IMR-90 (cell line): ENCODE measurements around the gene LENEP. TPM values are rescaled to one million over a fixed set of nuclear protein-coding genes. Genes with fewer than 3 reads are reported as not detected.
A peak's percentile ranks its signal among the peaks of the same experiment; 100 is the strongest.
"Not testable (repeated sequence)": the region's sequence is repeated elsewhere in the genome, so short reads cannot be mapped to it uniquely, and the experiment has no call there.

Experiments used
- ATAC-seq: fragments of 200-7000 bp; cut with Tn5 transposase; 2 replicates; pipeline ENCODE4 v1.9.1; 2020; ENCODE audit warnings: low read depth, mild to moderate bottlenecking, moderate library complexity
- BruUV-seq: library from RNA; stranded (reverse); fragments of 400-500 nt; replicated peaks from 2 replicates; lab custom pipeline; 2021; lab: Mats Ljungman, UMichigan
- CTCF ChIA-PET: fragments of 300-600 bp; formaldehyde crosslinking; extraction: SDS; loops from one replicate; lab custom pipeline; 2021; ENCODE audit warnings: antibody characterized with exemption; lab: Yijun Ruan, JAX
- POLR2A ChIA-PET: fragments of 300-600 bp; sonication (Branson Sonifier 250); formaldehyde crosslinking; loops from one replicate; lab custom pipeline; 2022; ENCODE audit warnings: antibody characterized with exemption; ENCODE audit not compliant: unreplicated experiment; lab: Charles Lee
- DNase-seq: peaks from one replicate; pipeline ENCODE4 v3.0.0; 2013
- H2AFZ ChIP-seq: replicated peaks from 2 replicates; pipeline ENCODE3; 2013; ENCODE audit warnings: low read length, mild to moderate bottlenecking; ENCODE audit not compliant: poor library complexity
- H2AK5ac ChIP-seq: 2 replicates; pipeline ENCODE4 v1.6.1; 2013; ENCODE audit warnings: low read depth, low read length, inconsistent platforms
- H2AK9ac ChIP-seq: replicated peaks from 2 replicates; pipeline ENCODE3; 2013; ENCODE audit warnings: mild to moderate bottlenecking, low read depth, low read length, moderate library complexity; ENCODE audit not compliant: poor library complexity
- H2BK120ac ChIP-seq: 2 replicates; pipeline ENCODE4 v1.6.1; 2013; ENCODE audit warnings: low read depth, low read length, inconsistent platforms
- H2BK15ac ChIP-seq: 3 replicates; pipeline ENCODE4 v1.6.1; 2013; ENCODE audit warnings: low read depth, low read length, inconsistent platforms
- H2BK20ac ChIP-seq: 2 replicates; pipeline ENCODE4 v1.6.1; 2013; ENCODE audit warnings: low read depth, mild to moderate bottlenecking, inconsistent platforms, low read length, moderate library complexity
- H2BK5ac ChIP-seq: 2 replicates; pipeline ENCODE4 v1.6.1; 2013; ENCODE audit warnings: mild to moderate bottlenecking, low read depth, low read length, inconsistent platforms; ENCODE audit not compliant: poor library complexity, severe bottlenecking
- H3K14ac ChIP-seq: replicated peaks from 2 replicates; pipeline ENCODE4 v1.6.1; 2013; ENCODE audit warnings: low read depth, low read length, inconsistent platforms
- H3K18ac ChIP-seq: 2 replicates; pipeline ENCODE4 v1.6.1; 2013; ENCODE audit warnings: low read depth, low read length, control low read depth
- H3K23ac ChIP-seq: 2 replicates; pipeline ENCODE4 v1.6.1; 2013; ENCODE audit warnings: low read depth, low read length, inconsistent platforms
- H3K27ac ChIP-seq: 2 replicates; pipeline ENCODE4 v1.5.1; 2013; ENCODE audit warnings: mild to moderate bottlenecking, control low read depth, low read length; ENCODE audit not compliant: insufficient read depth
- H3K27me3 ChIP-seq: 2 replicates; pipeline ENCODE4 v1.6.1; 2013; ENCODE audit warnings: low read length; ENCODE audit not compliant: control insufficient read depth, insufficient read depth
- H3K36me3 ChIP-seq: 2 replicates; pipeline ENCODE4 v1.6.1; 2013; ENCODE audit warnings: low read length, mixed read lengths; ENCODE audit not compliant: control insufficient read depth, insufficient read depth
- H3K4ac ChIP-seq: 2 replicates; pipeline ENCODE4 v1.6.1; 2013; ENCODE audit warnings: low read depth, low read length, inconsistent platforms
- H3K4me1 ChIP-seq: 2 replicates; pipeline ENCODE4 v1.6.1; 2013; ENCODE audit warnings: low read length, mixed read lengths; ENCODE audit not compliant: control insufficient read depth, insufficient read depth
- H3K4me2 ChIP-seq: 2 replicates; pipeline ENCODE4 v1.6.1; 2013; ENCODE audit warnings: low read depth, mild to moderate bottlenecking, control low read depth, low read length, moderate library complexity
- H3K4me3 ChIP-seq: 2 replicates; pipeline ENCODE4 v1.5.1; 2013; ENCODE audit warnings: low read depth, mild to moderate bottlenecking, control low read depth, low read length, moderate library complexity; ENCODE audit not compliant: insufficient read depth
- H3K56ac ChIP-seq: 2 replicates; pipeline ENCODE4 v1.6.1; 2013; ENCODE audit warnings: low read length, inconsistent platforms; ENCODE audit not compliant: insufficient read depth; ENCODE audit errors: extremely low read depth
- H3K79me1 ChIP-seq, 2 experiments: 2 replicates each; pipeline ENCODE4 v1.6.1; 2013; ENCODE audit warnings: low read length in 2 of 2, inconsistent platforms in 1 of 2, low read depth in 1 of 2
- H3K9ac ChIP-seq: 2 replicates; pipeline ENCODE4 v1.6.1; 2013; ENCODE audit warnings: low read depth, low read length, control low read depth
- H3K9me1 ChIP-seq: 2 replicates; pipeline ENCODE4 v1.6.1; 2013; ENCODE audit warnings: low read length, inconsistent platforms; ENCODE audit not compliant: insufficient read depth
- H3K9me3 ChIP-seq: 2 replicates; pipeline ENCODE4 v1.6.1; 2013; ENCODE audit warnings: low read length; ENCODE audit not compliant: control insufficient read depth, insufficient read depth
- H4K20me1 ChIP-seq: 2 replicates; pipeline ENCODE4 v1.6.1; 2013; ENCODE audit warnings: low read length, inconsistent platforms; ENCODE audit not compliant: insufficient read depth
- H4K5ac ChIP-seq: 2 replicates; pipeline ENCODE4 v1.6.1; 2013; ENCODE audit warnings: mild to moderate bottlenecking, low read depth, low read length, control low read depth
- H4K8ac ChIP-seq, 2 experiments: 2 replicates each; pipeline ENCODE4 v1.6.1; 2013; ENCODE audit warnings: low read depth in 2 of 2, low read length in 2 of 2, control low read depth in 1 of 2, inconsistent platforms in 1 of 2
- H4K91ac ChIP-seq: 2 replicates; pipeline ENCODE4 v1.6.1; 2013; ENCODE audit warnings: low read depth, low read length, inconsistent platforms; ENCODE audit not compliant: insufficient read depth
- CTCF ChIP-seq: conservative IDR thresholded peaks from 2 replicates; pipeline ENCODE4 v1.5.1; 2012; ENCODE audit warnings: mild to moderate bottlenecking, low read depth, low read length, improper control_type of control experiment
- MAZ ChIP-seq: IDR thresholded peaks from 2 replicates; pipeline ENCODE4 v1.6.1; 2012; ENCODE audit warnings: low read depth, mild to moderate bottlenecking, low read length, improper control_type of control experiment, moderate library complexity, borderline replicate concordance
- RAD21 ChIP-seq: IDR thresholded peaks from 2 replicates; pipeline ENCODE4 v1.6.1; 2012; ENCODE audit warnings: low read length, improper control_type of control experiment
- SMC3 ChIP-seq: fragments of 150-350 bp; IDR thresholded peaks from 2 replicates; pipeline ENCODE4 v1.6.1; 2016; ENCODE audit warnings: low read depth, mild to moderate bottlenecking, antibody characterized with exemption, low read length, moderate library complexity
- WGBS, 2 experiments: methylation state at CpG; one replicate each; pipeline versions ENCODE4 v1.1.5 to v1.1.7; 2013; ENCODE audit warnings: missing lambda C conversion rate in 2 of 2; ENCODE audit not compliant: insufficient read length in 1 of 2; ENCODE audit errors: extremely low coverage in 2 of 2; 5-methylcytosine and 5-hydroxymethylcytosine counted together
- dilution Hi-C: fragments of 300-500 bp; cut with HindIII; formaldehyde crosslinking; loops from one replicate; pipeline ENCODE4 v1.14.3; 2018; ENCODE audit warnings: low sequenced_read_pairs; ENCODE audit not compliant: unreplicated experiment
- in situ Hi-C: fragments of 300-500 bp; cut with MboI; formaldehyde crosslinking; loops from 3 replicates; pipeline ENCODE4 v1.14.3; 2019; ENCODE audit warnings: low sequenced_read_pairs, inconsistent platforms, mixed read lengths
- intact Hi-C: fragments of 100-400 bp; cut with micrococcal nuclease; formaldehyde crosslinking; loops from 2 replicates; pipeline ENCODE4 v1.10.0; 2022
- polyA plus RNA-seq, 3 experiments: library from polyadenylated mRNA; depleted of rRNA; stranded (reverse); fragments of >200 nt; gene quantifications; 2 replicates each; pipeline ENCODE4 v1.2.3, GENCODE V29; 2012; ENCODE audit warnings: low replicate concordance in 1 of 3
- total RNA-seq: library from RNA; depleted of rRNA; stranded (reverse); fragments of >200 nt; gene quantifications from 2 replicates; pipeline ENCODE4 v1.2.3, GENCODE V29; 2012

The LENEP gene
- total and polyA plus RNA-seq, 2 of the 4 experiments (the other 2 are of a cell fraction): not detected

GRCh38 chr1:154995301-154995983, 2.1 kb downstream of the LENEP start:
- H3K79me1 ChIP-seq: peaks cover 0 to 14% of the 10 kb centered on the region in 2 experiments; a peak in 1 of 4 replicates
- peak; percentile 50 for TF ChIP-seq RAD21
- 0 out of 2 replicates have a peak, but pooled peaks have one; percentile 21 for TF ChIP-seq MAZ
- TF ChIP-seq SMC3: peak; percentile 47
- TF ChIP-seq CTCF: peak; percentile 64
- ChIA-PET POLR2A (interaction anchor here (1.6 kb wide), 1 partner anchor 23 kb away, joined by 4 read pairs; no protein-coding TSS in a partner anchor), CTCF (interaction anchor here (0.6 to 1.6 kb wide), 3 partner anchors 22 to 337 kb away, joined by 4 to 5 read pairs (median 4); no protein-coding TSS in a partner anchor)
- dilution Hi-C loops, H4K91ac ChIP-seq, H3K27ac ChIP-seq, H2BK15ac ChIP-seq, H3K23ac ChIP-seq, H2BK120ac ChIP-seq, H3K4ac ChIP-seq, H3K9me1 ChIP-seq, H3K27me3 ChIP-seq, H3K4me2 ChIP-seq, H3K36me3 ChIP-seq, H3K18ac ChIP-seq, H2AK5ac ChIP-seq, BruUV-seq, H3K4me3 ChIP-seq, H3K14ac ChIP-seq, H4K20me1 ChIP-seq, in situ Hi-C loops, H2BK5ac ChIP-seq, H4K8ac ChIP-seq, H2BK20ac ChIP-seq, H4K5ac ChIP-seq, H3K9me3 ChIP-seq, H2AFZ ChIP-seq, H3K9ac ChIP-seq, H2AK9ac ChIP-seq, H3K56ac ChIP-seq: not testable (repeated sequence)
- intact Hi-C loops: loop anchor here (1.0 kb wide), 1 partner anchor 21 kb away; the partner anchor contains the start of gene CKS1B
- DNase-seq (peak; percentile 84), ATAC-seq (peak; percentile 48)
- H3K4me1 ChIP-seq: peaks cover 13% of the 10 kb centered on the region
- no CpG with 5 or more reads among the region's 13 CpGs for WGBS, 2 experiments
